GM18861 (cell line): ENCODE measurements around the gene GIMAP2.

Experiments
- ATAC-seq: cut with Tn5 transposase; IDR thresholded peaks from one replicate; pipeline ENCODE4 v1.9.1; 2021; ENCODE audit not compliant: unreplicated experiment

Gene GIMAP2

DNA sequence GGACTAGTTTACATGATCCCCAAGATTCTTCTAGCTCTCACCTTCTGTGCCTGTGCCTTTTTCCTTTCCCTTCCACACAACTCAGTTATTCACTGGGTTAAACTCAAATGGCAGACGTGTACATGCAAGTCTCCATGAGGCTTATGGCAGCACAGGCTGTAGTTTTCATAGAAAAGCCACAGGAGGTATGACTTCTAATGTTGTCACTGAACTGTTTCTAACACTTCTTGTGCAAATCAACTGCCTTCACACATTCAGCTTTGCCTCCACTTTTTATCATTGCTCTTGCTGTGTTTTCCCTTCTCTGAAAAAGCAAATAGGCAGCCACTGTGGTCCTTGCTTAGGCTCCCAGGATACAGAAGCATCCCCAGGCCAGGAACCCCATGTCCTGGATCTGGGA lies 46.4 kb downstream of the GIMAP2 start:
- no peak for ATAC-seq

DNA sequence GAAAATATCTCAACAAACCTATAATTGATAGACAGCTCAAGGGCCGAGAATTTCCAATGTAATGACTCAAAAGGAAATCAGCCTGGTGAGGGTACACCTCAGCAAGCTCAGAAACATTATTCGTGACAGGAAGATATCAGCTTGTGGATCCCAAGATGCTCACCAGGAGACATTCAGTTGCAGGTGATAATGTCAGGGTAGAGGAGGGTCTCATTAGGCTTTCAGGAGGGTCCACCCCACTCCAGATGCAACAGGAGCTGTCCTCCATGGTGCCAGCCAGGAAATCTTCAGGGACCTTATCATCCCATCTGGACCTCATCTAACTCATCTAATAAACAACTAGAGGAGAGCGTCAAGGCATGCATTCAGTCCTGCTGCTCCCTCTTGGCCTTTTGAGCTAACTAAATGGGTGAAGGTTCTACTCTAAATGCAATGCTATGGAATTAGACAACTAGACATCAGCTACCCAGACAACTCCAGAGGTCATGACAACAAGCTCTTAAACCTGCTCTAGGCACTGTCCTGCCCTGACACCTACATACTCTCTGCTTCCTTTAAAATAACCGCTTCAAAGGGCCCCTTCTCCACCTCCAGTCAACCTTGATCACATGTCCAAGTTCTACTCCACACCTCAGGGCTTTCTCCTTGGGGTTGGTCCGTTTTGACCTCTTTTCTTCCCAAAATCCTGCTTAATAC lies 47.4 kb downstream of the GIMAP2 start:
- no peak for ATAC-seq

DNA sequence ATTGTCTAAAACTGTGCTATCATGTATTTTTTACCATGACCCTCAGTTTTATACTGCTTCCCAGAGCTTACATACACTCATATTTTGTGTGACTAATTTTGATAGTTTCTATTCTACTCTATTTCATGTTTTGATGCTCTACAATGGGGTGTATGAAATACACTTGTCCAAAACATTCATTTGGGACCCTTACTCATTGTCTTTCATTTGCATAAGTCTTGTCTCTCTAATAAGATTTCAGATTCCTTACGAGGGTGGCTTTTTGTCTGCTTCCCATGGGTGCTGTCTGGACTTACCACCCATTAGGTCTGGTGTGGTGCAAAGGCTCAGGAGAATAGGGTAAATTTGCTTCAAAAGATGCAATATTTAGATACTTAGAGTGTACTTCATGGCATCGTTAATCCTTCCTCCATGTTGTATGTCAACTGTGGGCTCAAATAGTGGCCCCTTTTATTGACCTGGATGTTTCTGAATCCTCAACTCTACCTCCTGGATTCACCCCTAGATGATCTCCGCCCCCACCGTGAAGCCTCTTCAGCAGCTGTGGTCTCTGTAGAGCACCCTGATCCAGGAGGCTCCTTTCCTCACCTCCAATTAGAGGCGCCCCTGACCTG lies 48.1 kb downstream of the GIMAP2 start:
- ATAC-seq: no peak

DNA sequence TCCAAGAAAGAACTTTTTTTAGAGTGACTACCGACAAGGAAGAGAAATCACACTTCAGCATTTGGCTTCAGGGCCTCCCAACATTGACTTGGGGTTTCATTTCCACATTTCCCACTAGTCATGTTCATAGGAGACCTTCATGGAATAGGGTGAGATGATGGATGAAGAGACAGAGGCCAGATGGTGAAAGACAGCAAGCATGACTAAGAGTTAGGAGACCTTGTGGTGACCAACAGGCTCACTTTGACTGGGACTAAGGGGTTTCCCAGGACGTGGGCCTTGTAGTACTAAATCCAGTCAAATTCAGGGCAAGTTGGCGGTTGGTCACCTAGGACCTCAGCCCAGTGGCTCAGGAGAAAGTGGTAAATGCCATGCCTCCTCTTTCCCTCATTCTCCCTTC lies 48.7 kb downstream of the GIMAP2 start:
- ATAC-seq: no peak

DNA sequence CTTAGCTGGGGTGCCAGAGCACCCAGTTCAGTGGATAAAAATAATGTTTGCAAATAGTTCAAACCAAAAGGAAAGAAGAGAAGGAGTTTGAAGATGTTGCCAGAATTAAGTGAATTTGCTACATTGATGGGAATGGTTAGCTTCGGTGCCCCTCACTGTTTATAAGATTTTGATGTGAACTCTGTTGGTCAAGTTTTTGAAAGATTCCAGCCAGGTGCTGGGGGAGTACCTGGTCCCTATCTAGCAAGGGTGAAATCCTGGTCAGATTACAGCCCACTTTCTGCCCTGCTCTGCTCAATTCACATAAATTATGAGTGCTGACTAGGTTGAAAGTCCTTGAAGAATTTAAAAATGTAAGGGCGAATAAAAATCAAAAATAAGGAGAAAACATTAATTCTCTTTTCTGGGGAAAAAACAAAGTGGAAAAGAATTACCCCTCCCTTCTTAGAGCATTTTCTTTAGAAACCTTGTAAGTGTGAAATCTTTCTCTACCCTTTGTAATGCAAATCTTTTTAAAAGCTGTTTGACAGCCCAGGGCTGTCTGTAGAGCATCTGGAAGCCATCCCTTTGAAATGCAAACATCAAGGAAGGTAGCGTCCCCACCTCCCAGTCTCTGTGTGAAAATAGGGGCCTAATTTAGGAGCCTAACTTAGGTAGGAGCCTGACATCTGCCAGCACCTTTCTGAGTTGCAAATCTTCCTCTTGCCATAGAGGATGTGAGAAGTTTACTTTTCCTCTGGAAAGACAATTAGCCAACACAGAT lies 50.3 kb downstream of the GIMAP2 start:
- ATAC-seq: no peak

DNA sequence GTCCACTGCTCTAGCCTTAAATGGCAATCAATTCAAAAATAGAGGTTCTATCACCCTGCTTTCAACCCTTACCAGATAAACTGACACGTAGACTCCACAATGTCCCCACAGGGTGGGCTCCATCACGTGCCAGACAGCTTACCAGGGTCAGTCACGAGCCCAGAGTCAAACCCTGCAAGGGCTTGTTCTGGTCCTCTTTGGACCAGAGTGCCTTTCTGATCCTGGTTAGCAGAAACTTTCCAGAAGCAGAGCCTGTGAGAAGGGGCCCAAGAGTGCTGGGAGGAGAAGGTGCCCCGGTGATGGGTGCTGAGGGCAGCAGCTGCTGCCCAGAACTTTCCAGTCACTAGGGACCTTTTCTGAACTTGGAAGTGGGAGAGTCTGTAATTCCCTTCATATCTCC lies 51.4 kb downstream of the GIMAP2 start:
- no peak for ATAC-seq

DNA sequence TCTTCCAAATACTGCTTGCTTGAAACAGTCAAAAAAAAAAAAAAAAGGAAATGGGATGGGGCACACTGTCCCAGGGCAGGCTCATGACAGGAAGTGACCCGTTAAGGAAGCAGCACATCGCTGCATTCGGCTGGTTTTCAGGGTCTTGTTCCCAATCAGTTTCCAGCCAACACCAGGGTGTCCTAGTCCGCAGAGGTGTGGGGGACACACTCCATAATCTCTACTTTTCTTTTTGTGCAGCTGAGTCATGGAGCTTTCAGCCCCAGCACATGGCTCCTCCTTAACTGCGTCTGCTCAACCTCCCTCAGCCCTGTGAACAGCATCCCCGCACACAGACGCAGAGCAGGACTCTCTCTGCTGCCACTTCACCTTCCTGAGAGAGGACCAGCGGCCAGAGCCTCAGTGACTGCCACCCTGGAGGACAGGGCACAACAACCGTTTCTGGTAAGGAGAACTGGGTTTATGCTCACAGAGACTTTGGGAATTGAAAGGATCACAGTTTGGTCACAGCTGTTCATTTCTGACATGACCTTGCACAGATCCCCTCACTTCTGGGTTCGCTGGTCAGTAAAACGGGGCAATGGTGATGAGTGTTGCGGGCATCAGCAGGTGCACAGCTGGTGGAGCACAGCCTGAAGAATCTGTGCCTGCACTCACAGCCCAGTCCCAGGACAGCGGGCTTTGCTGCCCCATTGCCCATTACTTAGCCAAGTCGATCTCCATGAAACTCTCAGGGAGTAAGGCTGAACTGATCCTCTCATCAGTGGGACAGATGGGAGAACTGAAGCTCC lies 52.0 kb downstream of the GIMAP2 start, which contains the start of gene GIMAP5:
Gene GIMAP5 (plus strand): TSS at position 154 of the 791 bp plus-strand sequence. CDS start 3,467 bp downstream, outside the sequence.
- ATAC-seq: peak; percentile 46

DNA sequence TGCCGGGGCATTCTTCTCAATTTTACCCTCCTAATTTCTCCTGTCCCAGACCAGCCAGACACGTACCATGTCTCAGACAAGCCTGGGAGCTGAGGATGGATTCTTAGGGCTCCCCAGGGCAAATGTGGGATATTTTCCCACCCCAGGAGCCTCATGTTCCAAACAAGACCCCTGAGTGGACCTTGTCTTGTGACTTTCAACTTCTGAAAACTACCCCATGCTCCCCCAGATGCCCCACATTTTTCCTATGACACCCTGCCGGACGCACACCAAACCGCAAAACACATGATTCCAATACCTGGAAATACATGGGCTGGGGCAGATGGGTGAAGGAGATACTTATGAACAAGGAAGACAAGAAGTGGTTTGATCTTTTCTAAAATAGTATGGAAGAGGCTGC lies 52.6 kb downstream of the GIMAP2 start:
- ATAC-seq: no peak

DNA sequence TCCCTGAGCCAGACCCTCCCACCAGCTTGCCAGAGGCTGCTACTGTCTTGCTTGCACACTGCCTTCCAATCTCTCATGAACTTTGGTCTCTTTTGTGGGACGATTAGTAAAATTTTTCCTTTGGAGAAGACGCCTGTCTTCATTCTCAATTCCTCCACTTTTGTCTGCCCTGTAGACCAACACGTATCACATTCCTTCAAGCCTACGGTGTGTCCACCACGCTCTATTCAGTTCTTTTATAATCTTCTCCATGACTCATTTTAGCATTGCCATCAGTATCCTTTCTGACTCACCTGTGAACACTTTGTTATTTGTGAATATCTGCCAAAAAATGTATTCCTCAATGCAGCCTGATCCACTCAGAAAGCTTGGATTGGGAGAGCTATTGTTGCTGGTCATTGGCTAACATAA lies 53.1 kb downstream of the GIMAP2 start:
- no peak for ATAC-seq

DNA sequence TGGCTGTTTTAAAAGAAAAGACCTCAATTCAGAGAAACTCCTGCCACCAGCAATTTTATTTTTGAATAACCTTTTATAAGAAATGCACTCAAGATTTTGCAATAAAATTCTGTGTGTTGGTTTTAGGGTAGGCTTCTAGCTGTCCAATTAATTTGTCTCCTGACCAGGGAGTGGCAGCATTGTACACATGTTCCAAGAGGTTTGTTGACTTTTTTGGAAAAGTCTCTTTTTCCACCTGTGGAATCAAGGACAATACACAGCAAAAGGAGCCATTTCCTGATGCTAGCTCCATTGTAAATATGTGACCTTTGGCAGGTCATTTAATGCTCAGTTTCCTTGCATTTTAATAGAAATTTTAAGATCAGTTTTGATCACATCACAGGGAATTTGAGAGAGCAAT lies 53.5 kb downstream of the GIMAP2 start:
- no peak for ATAC-seq

DNA sequence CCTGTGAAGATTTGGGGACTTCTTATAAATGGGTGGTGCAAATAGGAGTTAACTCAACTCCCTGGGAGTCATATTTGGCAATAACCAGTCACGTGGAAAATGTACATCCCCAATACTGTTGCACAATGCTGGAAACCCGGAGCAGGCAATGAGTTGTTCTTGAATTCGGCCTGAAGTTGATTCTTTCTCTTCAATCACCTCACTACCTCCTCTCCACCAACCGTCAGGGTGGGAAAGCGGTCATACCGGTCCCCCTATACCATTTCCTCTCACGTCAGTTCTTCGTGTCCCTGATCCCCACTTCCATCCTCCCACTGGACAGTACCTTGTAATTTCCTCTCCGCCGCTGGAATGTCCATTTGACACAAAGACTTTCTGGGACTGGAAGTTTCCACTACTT lies 54.5 kb downstream of the GIMAP2 start:
- no peak for ATAC-seq

DNA sequence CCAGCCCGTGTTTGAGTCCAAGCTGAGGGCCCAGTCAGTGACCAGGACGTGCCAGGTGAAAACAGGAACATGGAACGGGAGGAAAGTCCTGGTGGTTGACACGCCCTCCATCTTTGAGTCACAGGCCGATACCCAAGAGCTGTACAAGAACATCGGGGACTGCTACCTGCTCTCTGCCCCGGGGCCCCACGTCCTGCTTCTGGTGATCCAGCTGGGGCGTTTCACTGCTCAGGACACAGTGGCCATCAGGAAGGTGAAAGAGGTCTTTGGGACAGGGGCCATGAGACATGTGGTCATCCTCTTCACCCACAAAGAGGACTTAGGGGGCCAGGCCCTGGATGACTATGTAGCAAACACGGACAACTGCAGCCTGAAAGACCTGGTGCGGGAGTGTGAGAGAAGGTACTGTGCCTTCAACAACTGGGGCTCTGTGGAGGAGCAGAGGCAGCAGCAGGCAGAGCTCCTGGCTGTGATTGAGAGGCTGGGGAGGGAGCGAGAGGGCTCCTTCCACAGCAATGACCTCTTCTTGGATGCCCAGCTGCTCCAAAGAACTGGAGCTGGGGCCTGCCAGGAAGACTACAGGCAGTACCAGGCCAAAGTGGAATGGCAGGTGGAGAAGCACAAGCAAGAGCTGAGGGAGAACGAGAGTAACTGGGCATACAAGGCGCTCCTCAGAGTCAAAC lies 56.9 kb downstream of the GIMAP2 start:
- no peak for ATAC-seq
